HG03064 (cell line): ENCODE results near the gene FUT6.
A peak's percentile ranks its signal among the peaks of the same experiment; 100 is the strongest.

Experiments
- ATAC-seq: cut with Tn5 transposase; IDR thresholded peaks from one replicate; pipeline ENCODE4 v1.9.1; 2021; ENCODE audit warnings: low read depth; ENCODE audit not compliant: unreplicated experiment

Gene FUT6

DNA sequence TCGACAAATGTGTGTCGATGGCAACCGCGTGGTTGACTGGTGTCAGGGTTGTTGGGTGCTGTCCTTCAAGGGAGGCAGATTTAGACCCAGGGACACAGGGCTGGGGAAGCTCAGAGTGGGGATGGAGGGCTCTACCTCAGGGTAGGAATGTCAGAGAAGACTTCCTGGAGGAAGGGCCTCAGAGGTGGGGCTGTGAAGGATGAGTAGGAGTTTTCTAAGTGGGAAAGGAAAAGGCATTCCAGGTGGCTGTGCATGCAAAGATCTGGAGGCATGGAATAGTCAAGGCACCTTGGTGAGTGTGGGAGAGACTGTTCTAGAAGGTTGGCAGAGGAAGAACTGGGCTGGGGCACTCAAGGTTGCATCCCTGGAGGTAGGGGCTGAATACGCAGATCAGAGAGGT is 32.6 kb downstream of the FUT6 start:
- no peak for ATAC-seq

- no peak for ATAC-seq
Observed at GRCh38 chr19:5806133-5806489, 33.4 kb downstream of the FUT6 start.

DNA sequence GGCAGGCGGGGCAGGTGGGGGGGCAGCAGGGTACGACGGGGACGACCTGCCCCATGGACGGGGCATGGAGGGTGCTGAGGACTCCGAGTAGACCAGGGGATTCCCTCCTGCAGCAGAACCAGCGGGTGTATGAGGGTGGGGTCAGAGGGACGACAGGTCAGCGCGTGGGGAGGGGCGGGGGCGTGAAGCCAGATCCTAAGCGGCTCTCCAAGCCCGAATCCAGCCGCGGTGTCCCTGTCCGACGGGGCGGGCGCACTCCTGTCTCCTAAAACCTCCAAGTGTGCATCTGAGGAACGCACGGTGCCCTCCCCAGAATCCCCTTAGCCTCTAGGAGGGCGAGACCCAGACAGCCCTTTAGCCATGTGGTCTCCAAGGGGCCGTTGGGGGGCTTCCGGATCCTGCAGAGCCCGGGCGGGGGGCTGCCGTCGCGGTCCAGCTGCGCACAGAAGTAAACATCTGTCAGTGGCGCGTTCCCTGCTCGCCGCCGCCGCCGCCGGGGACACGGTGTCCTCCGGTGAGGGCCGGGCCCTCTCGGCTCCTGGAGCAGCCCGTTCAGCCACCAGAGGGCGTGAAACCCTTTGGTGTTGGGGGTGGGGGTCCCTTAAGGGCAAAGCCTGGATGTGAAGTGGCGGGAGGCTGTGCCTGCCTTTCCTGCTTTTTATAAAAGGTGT is 33.9 kb downstream of the FUT6 start:
- no peak for ATAC-seq

- no peak for ATAC-seq
Observed at GRCh38 chr19:5804516-5805461, 34.7 kb downstream of the FUT6 start, which contains the start of gene NRTN. NRTN (plus strand) TSS chr19:5805067; CDS start chr19:5824166, 19,099 bp downstream.

GRCh38 chr19:5803752-5804515 is 35.6 kb downstream of the FUT6 start:
- peak; percentile 65 for ATAC-seq

DNA sequence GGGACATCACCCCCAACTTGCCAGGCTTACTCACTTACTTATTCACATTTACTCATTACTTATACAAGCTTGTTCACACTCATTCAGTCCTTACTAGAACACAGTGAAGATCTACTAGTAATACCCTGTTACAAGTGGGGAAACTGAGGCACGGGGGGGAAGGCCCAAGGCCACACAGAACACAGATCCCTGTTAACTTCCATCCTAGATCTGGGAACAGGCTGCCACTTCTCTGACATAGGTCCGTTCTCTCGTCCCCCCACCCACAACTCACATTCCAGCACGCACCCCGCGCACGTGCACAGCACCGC is 36.1 kb downstream of the FUT6 start:
- ATAC-seq = no peak

GRCh38 chr19:5801796-5802619 is 37.5 kb downstream of the FUT6 start:
- no peak for ATAC-seq

- ATAC-seq = no peak
Observed at GRCh38 chr19:5800361-5801270, 38.9 kb downstream of the FUT6 start.

DNA sequence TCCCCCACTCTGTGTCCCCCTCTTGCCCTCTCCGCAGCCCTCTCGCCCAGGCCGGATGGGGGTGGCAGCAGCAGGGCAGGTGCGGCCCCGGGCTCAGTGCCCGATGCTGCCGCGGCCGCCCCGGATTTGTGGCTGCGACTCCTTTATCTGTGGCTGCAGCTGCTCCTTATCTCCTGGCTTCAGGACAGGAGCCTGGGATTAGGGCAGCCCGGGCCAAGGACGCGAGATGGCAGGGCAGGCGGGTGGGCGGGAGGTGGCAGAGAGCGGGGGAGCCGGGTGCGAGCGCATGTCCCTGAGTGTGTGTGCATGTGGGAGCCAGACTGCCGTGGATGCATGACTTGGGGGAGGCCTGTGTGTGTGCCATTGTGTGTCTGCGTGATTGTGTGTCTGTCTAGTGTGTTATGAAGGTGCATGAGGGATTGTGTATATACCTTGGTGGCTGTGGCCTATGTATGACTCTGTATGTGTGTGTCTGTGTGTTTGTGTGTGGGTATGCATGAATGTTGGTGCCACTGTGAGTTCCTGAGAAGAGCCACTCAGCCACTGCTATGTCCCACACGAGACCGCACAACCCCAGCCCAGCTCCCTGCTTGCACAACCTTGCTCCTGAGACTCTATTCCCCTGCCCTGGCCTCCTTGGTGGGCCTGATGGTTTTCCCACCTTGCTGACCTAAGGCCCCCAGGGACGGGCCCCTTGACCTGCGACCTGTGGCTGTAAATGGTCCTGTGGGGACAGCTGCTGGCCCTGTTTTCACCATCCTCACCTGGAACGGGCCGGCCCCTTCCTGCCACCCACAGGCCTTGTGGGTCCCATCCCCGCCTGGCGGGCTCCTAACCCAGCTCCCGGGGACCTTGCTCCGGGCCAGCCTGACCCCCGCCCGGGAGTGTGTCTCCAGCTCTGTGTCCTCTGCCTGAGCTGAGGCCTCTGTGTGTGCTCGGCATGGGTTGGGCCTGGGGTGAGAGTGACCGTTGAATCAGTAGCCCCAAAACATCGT is 40.0 kb downstream of the FUT6 start:
- ATAC-seq = no peak

DNA sequence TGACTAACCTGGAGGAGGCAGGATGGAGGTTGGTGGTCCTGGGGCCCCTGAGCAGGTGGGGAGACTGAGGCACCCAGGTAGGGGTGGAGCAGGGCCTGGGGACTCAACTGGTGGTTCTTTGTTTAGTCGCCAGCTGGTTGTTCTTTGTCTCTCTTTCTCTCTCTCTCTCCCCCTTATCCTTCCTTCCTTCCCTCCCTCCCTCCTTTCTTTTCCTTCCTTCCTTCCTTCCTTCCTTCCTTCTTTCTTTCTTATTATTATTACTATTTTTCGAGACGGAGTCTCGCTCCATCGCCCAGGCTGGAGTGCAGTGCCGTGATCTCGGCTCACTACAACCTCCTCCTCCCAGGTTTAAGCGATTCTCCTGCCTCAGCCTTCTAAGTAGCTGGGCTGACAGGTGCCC is 41.3 kb downstream of the FUT6 start:
- ATAC-seq = no peak

- ATAC-seq = no peak
Observed at GRCh38 chr19:5795382-5795919, 44.1 kb downstream of the FUT6 start.

GRCh38 chr19:5793188-5793587 is 46.3 kb downstream of the FUT6 start:
- ATAC-seq = no peak

DNA sequence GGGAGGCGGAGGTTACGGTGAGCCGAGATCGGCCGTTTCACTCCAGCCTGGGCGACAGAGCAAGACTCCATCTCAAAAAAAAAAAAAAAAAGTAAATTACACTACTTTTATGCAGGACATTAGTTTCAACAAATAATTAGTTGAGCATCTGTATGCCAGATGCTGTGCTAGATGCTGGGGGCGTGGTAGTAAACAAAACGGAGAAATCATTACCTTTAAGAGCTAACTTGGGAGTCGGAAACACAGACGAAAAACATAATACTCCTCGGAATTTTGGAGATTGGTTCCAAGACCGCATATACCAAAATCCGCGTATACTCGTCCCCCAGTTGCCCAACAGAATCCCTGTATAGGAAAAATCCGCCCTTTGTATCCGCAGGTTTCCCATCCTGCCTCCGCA is 47.3 kb downstream of the FUT6 start:
- no peak for ATAC-seq

- peak; percentile 86 for ATAC-seq
Observed at GRCh38 chr19:5790559-5791520, 48.7 kb downstream of the FUT6 start, which contains the start of gene DUS3L. DUS3L (minus strand) TSS chr19:5791163; CDS start chr19:5791141, 22 bp downstream.

DNA sequence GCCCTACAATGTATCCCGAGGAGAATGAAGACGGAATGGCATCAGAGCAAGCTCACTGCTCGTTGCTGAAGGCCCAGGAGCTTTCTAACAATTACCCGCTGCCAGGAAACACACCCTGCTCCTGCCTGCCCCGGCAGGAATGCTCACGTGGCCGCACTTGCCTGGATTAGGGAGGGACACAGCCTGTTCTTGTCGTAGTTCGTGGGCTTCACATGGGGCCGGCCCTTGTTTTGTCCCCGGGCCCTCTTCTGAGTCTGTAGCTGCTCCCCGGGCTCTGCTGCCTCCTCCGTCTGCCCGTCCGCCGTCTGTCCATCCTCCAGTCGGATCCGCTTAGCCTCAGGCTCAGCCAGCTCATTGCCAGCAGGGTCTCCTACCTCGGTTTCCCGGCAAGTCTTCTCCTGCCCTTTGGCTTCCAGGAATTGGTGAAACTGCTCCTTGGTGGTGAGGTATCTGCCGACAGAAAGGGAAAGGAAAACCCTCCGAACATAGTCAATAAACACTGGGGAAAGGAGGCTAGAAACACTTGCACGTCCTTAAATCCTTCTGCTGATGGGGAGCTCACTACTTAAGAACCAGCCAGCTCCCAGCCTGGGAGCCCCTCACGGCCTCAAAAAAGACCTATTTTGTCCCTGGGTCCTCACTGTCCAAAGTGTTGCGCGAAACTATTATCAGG is 49.5 kb downstream of the FUT6 start:
- no peak for ATAC-seq

DNA sequence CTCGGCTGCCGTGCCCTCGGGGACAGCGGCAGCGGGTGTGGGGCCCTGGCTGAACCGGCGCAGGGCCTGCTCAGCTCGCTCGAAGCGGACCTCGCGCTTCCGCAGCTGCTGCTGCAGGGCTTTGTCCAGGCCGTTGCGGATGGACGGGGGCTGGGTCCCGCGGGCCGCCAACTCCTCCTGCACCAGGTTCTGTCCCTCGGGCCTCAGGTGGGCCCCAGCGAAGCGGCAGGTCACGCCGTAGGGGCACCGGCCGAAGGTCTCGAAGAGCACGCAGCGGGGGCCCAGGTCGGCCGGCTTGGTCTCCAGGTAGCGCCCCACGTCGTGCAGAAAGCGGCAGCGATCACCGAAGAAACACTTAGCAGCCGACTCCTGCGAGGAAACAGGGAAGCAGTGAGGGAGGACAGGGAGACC is 50.1 kb downstream of the FUT6 start:
- no peak for ATAC-seq
